Bronchial epithelial cell (primary cell): ENCODE results near the gene STOML1. TPM values are rescaled to one million over a fixed set of nuclear protein-coding genes. Genes with fewer than 3 reads are reported as not detected.
A peak's percentile ranks its signal among the peaks of the same experiment; 100 is the strongest.

ENCODE experiments used
- DNase-seq: peaks from one replicate; pipeline ENCODE4 v3.0.0-alpha.2; 2010; ENCODE audit warnings: low read depth
- FAIRE-seq: peaks from 2 replicates; lab custom pipeline; 2011; peaks lifted over from hg19 to GRCh38; lab: Jason Lieb, UNC
- H3K27me3 ChIP-seq: 2 replicates; pipeline ENCODE4 v1.5.1; 2011; ENCODE audit warnings: low read length; ENCODE audit not compliant: control insufficient read depth, insufficient read depth
- H3K36me3 ChIP-seq: 2 replicates; pipeline ENCODE4 v1.5.1; 2011; ENCODE audit warnings: low read length; ENCODE audit not compliant: control insufficient read depth, insufficient read depth
- H3K4me3 ChIP-seq: 2 replicates; pipeline ENCODE4 v1.5.1; 2011; ENCODE audit warnings: mild to moderate bottlenecking, low read depth, low read length, control low read depth
- CTCF ChIP-seq: IDR thresholded peaks from 2 replicates; pipeline ENCODE4 v1.5.1; 2011; ENCODE audit warnings: mild to moderate bottlenecking, moderate library complexity, low read length, control low read depth, inconsistent platforms; ENCODE audit not compliant: insufficient read depth, severe bottlenecking
- total RNA-seq: library from RNA; depleted of rRNA; stranded (reverse); fragments of >200 nt; gene quantifications from 2 replicates; pipeline ENCODE4 v1.2.1, GENCODE V29; 2014

The STOML1 gene
- total RNA-seq, 1 donor from 2014 or later: 9.5 TPM

- DNase-seq (no peak), FAIRE-seq (no peak)
- H3K4me3 ChIP-seq: no peak overlapping the region
- no peak for TF ChIP-seq CTCF
- H3K36me3 ChIP-seq: no peaks in the 10 kb centered on the region
- no peaks in the 10 kb centered on the region for H3K27me3 ChIP-seq
These were observed 32.3 kb downstream of the STOML1 start for GRCh38 chr15:73959801-73960200.

GRCh38 chr15:73959012-73959581, 33.0 kb downstream of the STOML1 start:
- peak; percentile 40 for DNase-seq
- H3K27me3 ChIP-seq: no peaks in the 10 kb centered on the region
- H3K4me3 ChIP-seq: no peak overlapping the region
- no peak for FAIRE-seq
- no peak for TF ChIP-seq CTCF
- H3K36me3 ChIP-seq: no peaks in the 10 kb centered on the region

GRCh38 chr15:73957785-73958184, 34.3 kb downstream of the STOML1 start:
- FAIRE-seq: no peak

GRCh38 chr15:73957276-73957675, 34.8 kb downstream of the STOML1 start:
- no peak for TF ChIP-seq CTCF
- FAIRE-seq: no peak
- Histone ChIP-seq H3K4me3 (no peak overlapping the region), H3K27me3 (no peaks in the 10 kb centered on the region), H3K36me3 (no peaks in the 10 kb centered on the region)
- no peak for DNase-seq

More at GRCh38 chr15:73957785-73958184, 34.3 kb downstream of the STOML1 start:
- Histone ChIP-seq H3K27me3 (no peaks in the 10 kb centered on the region), H3K36me3 (no peaks in the 10 kb centered on the region), H3K4me3 (no peak overlapping the region)
- no peak for TF ChIP-seq CTCF
- DNase-seq: no peak

- TF ChIP-seq CTCF: no peak
- Histone ChIP-seq H3K27me3 (no peaks in the 10 kb centered on the region), H3K36me3 (no peaks in the 10 kb centered on the region), H3K4me3 (no peak overlapping the region)
- DNase-seq: peak; percentile 78
- no peak for FAIRE-seq
These were observed 35.4 kb downstream of the STOML1 start for GRCh38 chr15:73956743-73957135.
